ENCODE data around the gene OTOP2.

DNA sequence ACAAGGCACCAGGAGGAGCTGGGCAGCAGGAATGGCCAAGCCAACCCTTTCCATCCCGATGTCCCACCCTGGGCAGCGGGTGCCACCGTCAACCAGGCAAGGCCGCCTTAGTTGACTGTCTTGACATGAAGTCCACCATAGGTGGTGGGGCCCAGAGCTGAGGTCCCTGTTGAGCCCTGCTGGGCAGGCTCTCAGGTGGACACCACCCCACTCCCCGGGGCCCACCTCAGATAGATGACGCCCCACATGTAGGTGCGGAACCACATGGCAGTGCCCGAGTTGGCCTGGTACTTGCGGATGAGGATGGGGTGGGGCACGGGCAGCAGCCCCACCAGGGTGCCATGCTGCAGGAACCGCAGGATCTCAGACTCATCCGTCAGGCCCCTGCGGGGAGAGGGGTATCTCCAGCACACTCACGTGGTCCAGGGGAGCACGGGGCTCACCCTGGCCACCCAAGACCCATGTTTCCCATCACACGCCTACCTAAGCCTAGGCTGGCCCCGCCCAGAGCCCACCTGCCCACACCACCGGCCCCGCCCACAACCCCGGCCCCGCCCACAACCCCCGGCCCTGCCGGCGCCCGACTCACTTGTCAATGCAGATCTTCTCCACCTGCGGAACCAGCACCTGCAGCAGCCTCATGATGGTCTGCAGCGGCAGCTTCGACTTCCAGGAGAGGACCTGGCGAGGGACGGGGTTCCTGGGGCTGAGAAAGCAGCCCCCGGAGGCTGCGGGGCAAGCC lies 27.8 kb downstream of the OTOP2 start:
- TF ChIP-seq CEBPB (tag; IDR thresholded peaks at IDR 0.05) (no peak), RFX5 (IDR thresholded peaks at IDR 0.05; ENCODE audit: low read depth, low read length) (no peak), MXI1 (IDR thresholded peaks at IDR 0.05; ENCODE audit: low read depth, low read length) (no peak), EGR1 (conservative IDR thresholded peaks at IDR 0.05) (no peak), ZBTB17 (CRISPR knock-in tag; IDR thresholded peaks at IDR 0.05) (no peak)
